Measurements from ENCODE around the gene HTR6. TPM values are rescaled to one million over a fixed set of nuclear protein-coding genes. Genes with fewer than 3 reads are reported as not detected.

HTR6 gene
- total RNA-seq, 1 experiment from 2014 or later = not detected

GRCh38 chr1:19620786-19621185, 43.9 kb upstream of the HTR6 start:
- Histone ChIP-seq H3K9me3 (ENCODE audit: insufficient read depth, low read depth) (no peaks in the 10 kb centered on the region), H3K79me2 (ENCODE audit: low read depth) (peaks cover 10% of the 10 kb centered on the region; the same call in 1 of the 2 replicates), H4K20me1 (ENCODE audit: insufficient read depth) (no peaks in the 10 kb centered on the region), H3K4me2 (no peak overlapping the region), H3K9me2 (ENCODE audit: insufficient read depth) (no peaks in the 10 kb centered on the region), H3K36me3 (ENCODE audit: low read depth) (0 out of 2 replicates have a peak, but pooled peaks cover 4% of the 10 kb centered on the region), H3F3A (ENCODE audit: insufficient read depth, low read depth) (no peaks in the 10 kb centered on the region), H3K4me3 (no peak overlapping the region), H2AFZ (no peak overlapping the region), H3K27me3 (ENCODE audit: insufficient read depth, low read depth) (no peaks in the 10 kb centered on the region), H3K27ac (no peak overlapping the region), H3K4me1 (replicated peaks; ENCODE audit: insufficient read depth) (no peaks in the 10 kb centered on the region)
- intact Hi-C loops (cut with micrococcal nuclease; ENCODE audit: unreplicated experiment) = no loop called here
- TF ChIP-seq CTCF (conservative IDR thresholded peaks at IDR 0.05) (no peak), EZH2 (IDR thresholded peaks at IDR 0.05; ENCODE audit: low read depth) (no peak)
- no peak for DNase-seq
- CTCF ChIA-PET = no interaction called here
- no TSS peak for BruUV-seq (replicated peaks)
- POLR2A ChIA-PET (ENCODE audit: unreplicated experiment) = interaction anchor here (0.7 kb wide), 1 partner anchor 15 kb away, joined by 7 read pairs; no protein-coding TSS in a partner anchor

GRCh38 chr1:19621274-19621950, 43.3 kb upstream of the HTR6 start:
- no TSS peak for BruUV-seq (replicated peaks)
- H4K20me1 ChIP-seq (ENCODE audit: insufficient read depth) = no peaks in the 10 kb centered on the region
- H3K4me2 ChIP-seq = no peak overlapping the region
- H3F3A ChIP-seq (ENCODE audit: insufficient read depth, low read depth) = no peaks in the 10 kb centered on the region
- ChIA-PET POLR2A (ENCODE audit: unreplicated experiment) (interaction anchor here (0.7 kb wide), 1 partner anchor 16 kb away, joined by 7 read pairs; no protein-coding TSS in a partner anchor), CTCF (no interaction called here)
- no peak for DNase-seq
- intact Hi-C loops (cut with micrococcal nuclease; ENCODE audit: unreplicated experiment) = no loop called here
- TF ChIP-seq EZH2 (IDR thresholded peaks at IDR 0.05; ENCODE audit: low read depth) (no peak), CTCF (conservative IDR thresholded peaks at IDR 0.05) (no peak)
- H3K9me3 ChIP-seq (ENCODE audit: insufficient read depth, low read depth) = no peaks in the 10 kb centered on the region
- H2AFZ ChIP-seq = no peak overlapping the region
- H3K4me3 ChIP-seq = no peak overlapping the region
- H3K27me3 ChIP-seq (ENCODE audit: insufficient read depth, low read depth) = no peaks in the 10 kb centered on the region
- H3K27ac ChIP-seq = no peak overlapping the region
- H3K9me2 ChIP-seq (ENCODE audit: insufficient read depth) = no peaks in the 10 kb centered on the region
- peaks cover 10% of the 10 kb centered on the region; the same call in 1 of the 2 replicates for H3K79me2 ChIP-seq (ENCODE audit: low read depth)
- no peaks in the 10 kb centered on the region for H3K4me1 ChIP-seq (replicated peaks; ENCODE audit: insufficient read depth)
- H3K36me3 ChIP-seq (ENCODE audit: low read depth) = 0 out of 2 replicates have a peak, but pooled peaks cover 4% of the 10 kb centered on the region

GRCh38 chr1:19622204-19622603, 42.5 kb upstream of the HTR6 start:
- POLR2A ChIA-PET (ENCODE audit: unreplicated experiment) = no interaction called here
- Histone ChIP-seq H3K4me1 (replicated peaks; ENCODE audit: insufficient read depth) (no peaks in the 10 kb centered on the region), H2AFZ (no peak overlapping the region), H3F3A (ENCODE audit: insufficient read depth, low read depth) (no peaks in the 10 kb centered on the region), H3K27ac (no peak overlapping the region), H3K4me3 (no peak overlapping the region), H3K9me3 (ENCODE audit: insufficient read depth, low read depth) (no peaks in the 10 kb centered on the region), H4K20me1 (ENCODE audit: insufficient read depth) (no peaks in the 10 kb centered on the region), H3K27me3 (ENCODE audit: insufficient read depth, low read depth) (no peaks in the 10 kb centered on the region), H3K36me3 (ENCODE audit: low read depth) (0 out of 2 replicates have a peak, but pooled peaks cover 2% of the 10 kb centered on the region), H3K79me2 (ENCODE audit: low read depth) (peaks cover 10% of the 10 kb centered on the region; the same call in 1 of the 2 replicates), H3K4me2 (no peak overlapping the region), H3K9me2 (ENCODE audit: insufficient read depth) (no peaks in the 10 kb centered on the region)
- no peak for DNase-seq
- TF ChIP-seq EZH2 (IDR thresholded peaks at IDR 0.05; ENCODE audit: low read depth) = no peak
- no peak for TF ChIP-seq CTCF (conservative IDR thresholded peaks at IDR 0.05)
- BruUV-seq (replicated peaks) = no TSS peak
- intact Hi-C loops (cut with micrococcal nuclease; ENCODE audit: unreplicated experiment) = no loop called here
- CTCF ChIA-PET = no interaction called here

Measured in PC-9 (cell line).